GM23248 (cell line): ENCODE data around the gene FAM163A.

Experiments
- EZH2 ChIP-seq: fragments of 200-600 bp; sonication (generic); IDR thresholded peaks from 2 replicates; pipeline ENCODE4 v1.6.1; 2018; ENCODE audit warnings: antibody characterized with exemption, mild to moderate bottlenecking; ENCODE audit not compliant: insufficient read depth, poor library complexity, severe bottlenecking
- EZH2phosphoT487 ChIP-seq: fragments of 200-600 bp; sonication (generic); IDR thresholded peaks from 2 replicates; pipeline ENCODE4 v1.6.1; 2018; ENCODE audit warnings: antibody characterized with exemption, moderate library complexity, mild to moderate bottlenecking, low read depth; ENCODE audit not compliant: insufficient read depth

GRCh38 chr1:179707406-179707805 is 35.7 kb upstream of the FAM163A start:
- no peak for TF ChIP-seq EZH2phosphoT487
- no peak for TF ChIP-seq EZH2
